ENCODE data around the gene SBK1.

DNA sequence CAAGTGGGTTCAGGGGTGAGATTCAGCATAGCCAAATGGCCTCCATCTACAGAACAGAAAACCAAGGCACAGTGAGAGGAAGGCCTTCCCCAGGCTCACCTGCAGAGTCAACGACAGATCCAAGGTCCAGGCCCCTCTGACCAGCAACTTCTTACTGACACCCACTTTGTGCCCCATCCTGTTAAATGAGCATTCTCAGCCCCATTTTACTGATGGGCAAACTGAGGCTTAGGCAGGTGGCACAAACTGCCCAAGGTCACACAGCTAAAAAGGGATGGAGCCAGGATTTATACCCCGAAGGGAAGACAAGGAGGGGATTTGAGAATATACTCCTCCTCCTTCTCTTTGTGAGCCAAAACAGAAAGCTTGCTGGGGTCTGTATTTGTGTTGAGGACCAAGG lies 9.3 kb downstream of the SBK1 start:
- TF ChIP-seq, protein P1, sequence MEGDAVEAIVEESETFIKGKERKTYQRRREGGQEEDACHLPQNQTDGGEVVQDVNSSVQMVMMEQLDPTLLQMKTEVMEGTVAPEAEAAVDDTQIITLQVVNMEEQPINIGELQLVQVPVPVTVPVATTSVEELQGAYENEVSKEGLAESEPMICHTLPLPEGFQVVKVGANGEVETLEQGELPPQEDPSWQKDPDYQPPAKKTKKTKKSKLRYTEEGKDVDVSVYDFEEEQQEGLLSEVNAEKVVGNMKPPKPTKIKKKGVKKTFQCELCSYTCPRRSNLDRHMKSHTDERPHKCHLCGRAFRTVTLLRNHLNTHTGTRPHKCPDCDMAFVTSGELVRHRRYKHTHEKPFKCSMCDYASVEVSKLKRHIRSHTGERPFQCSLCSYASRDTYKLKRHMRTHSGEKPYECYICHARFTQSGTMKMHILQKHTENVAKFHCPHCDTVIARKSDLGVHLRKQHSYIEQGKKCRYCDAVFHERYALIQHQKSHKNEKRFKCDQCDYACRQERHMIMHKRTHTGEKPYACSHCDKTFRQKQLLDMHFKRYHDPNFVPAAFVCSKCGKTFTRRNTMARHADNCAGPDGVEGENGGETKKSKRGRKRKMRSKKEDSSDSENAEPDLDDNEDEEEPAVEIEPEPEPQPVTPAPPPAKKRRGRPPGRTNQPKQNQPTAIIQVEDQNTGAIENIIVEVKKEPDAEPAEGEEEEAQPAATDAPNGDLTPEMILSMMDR (IDR thresholded peaks at IDR 0.05; ENCODE audit: low read length) = no peak
- no peak for TF ChIP-seq EZH2 (IDR thresholded peaks at IDR 0.05; ENCODE audit: borderline replicate concordance, low read length)
